ENCODE measurements around the gene DNM1.

Gene DNM1

GRCh38 chr9:128203024-128203706 lies at the start of gene DNM1:
Gene DNM1 (plus strand): TSS chr9:128203379. CDS start chr9:128203471, 92 bp downstream.
- DNase-seq: peak; percentile 20

- no peak for DNase-seq
Measured at GRCh38 chr9:128153947-128154695, 49.1 kb upstream of the DNM1 start.

- DNase-seq: no peak
Measured at GRCh38 chr9:128155736-128156500, 47.3 kb upstream of the DNM1 start.

- no peak for DNase-seq
Measured at GRCh38 chr9:128159522-128159783, 43.7 kb upstream of the DNM1 start.

- DNase-seq: peak; percentile 80
Measured at GRCh38 chr9:128159784-128160602, 43.2 kb upstream of the DNM1 start, which contains the start of gene BBLN. Gene BBLN (plus strand): TSS chr9:128160265. CDS start chr9:128160408, 143 bp downstream.

GRCh38 chr9:128160603-128160987 lies 42.6 kb upstream of the DNM1 start:
- no peak for DNase-seq

- no peak for DNase-seq
Measured at GRCh38 chr9:128161215-128161902, 41.8 kb upstream of the DNM1 start.

GRCh38 chr9:128162215-128163026 lies 40.8 kb upstream of the DNM1 start:
- no peak for DNase-seq

GRCh38 chr9:128163027-128163515 lies 40.1 kb upstream of the DNM1 start:
- no peak for DNase-seq

GRCh38 chr9:128163523-128164306 lies 39.5 kb upstream of the DNM1 start:
- no peak for DNase-seq

- no peak for DNase-seq
Measured at GRCh38 chr9:128164307-128164885, 38.8 kb upstream of the DNM1 start.

- DNase-seq: no peak
Measured at GRCh38 chr9:128166169-128166568, 37.0 kb upstream of the DNM1 start.

- DNase-seq: no peak
Measured at GRCh38 chr9:128167209-128167608, 36.0 kb upstream of the DNM1 start.

- no peak for DNase-seq
Measured at GRCh38 chr9:128168731-128169308, 34.4 kb upstream of the DNM1 start.

GRCh38 chr9:128169492-128169891 lies 33.7 kb upstream of the DNM1 start:
- DNase-seq: no peak

- DNase-seq: no peak
Measured at GRCh38 chr9:128169925-128170324, 33.3 kb upstream of the DNM1 start.

- DNase-seq: no peak
Measured at GRCh38 chr9:128174062-128174461, 29.1 kb upstream of the DNM1 start.

GRCh38 chr9:128175102-128175563 lies 28.0 kb upstream of the DNM1 start:
- DNase-seq: no peak

GRCh38 chr9:128175726-128176125 lies 27.5 kb upstream of the DNM1 start:
- DNase-seq: no peak
